ENCODE data around the gene ADORA1.

Gene ADORA1

GRCh38 chr1:203189951-203190352, 62.4 kb downstream of the ADORA1 start:
- Histone ChIP-seq H3K27me3 (replicated peaks in 2 of 5; ENCODE audit: control insufficient read depth in 4 of 5, insufficient read depth in 5 of 5, low read length in 4 of 5) (peaks cover 0 to 2% (median 0%) of the 10 kb centered on the region in 5 experiments), H3K4me1 (ENCODE audit: control extremely low read depth in 1 of 4, control insufficient read depth in 4 of 4, insufficient read depth in 4 of 4, low read length in 3 of 4) (peaks cover 0 to 14% (median 9%) of the 10 kb centered on the region in 4 experiments), H3K36me3 (ENCODE audit: control insufficient read depth in 4 of 4, insufficient read depth in 4 of 4, low read length in 3 of 4) (no peaks in the 10 kb centered on the region), H3K9me3 (ENCODE audit: control extremely low read depth in 1 of 5, control insufficient read depth in 4 of 5, insufficient read depth in 2 of 5, low read depth in 1 of 5, low read length in 4 of 5) (no peaks in the 10 kb centered on the region), H3K27ac (ENCODE audit: insufficient read depth in 1 of 2, low read depth in 1 of 2, low read length in 2 of 2, poor library complexity in 1 of 2, severe bottlenecking in 2 of 2) (no peak overlapping the region), H3K4me3 (ENCODE audit: control insufficient read depth in 1 of 7, extremely low read depth in 1 of 7, insufficient read depth in 4 of 7, low read depth in 2 of 7, low read length in 6 of 7) (no peak overlapping the region)
- WGBS (ENCODE audit: insufficient coverage): 78% methylated on average over 7 of the region's 7 CpGs
- ChIA-PET CTCF (no interaction called here), POLR2A (no interaction called here)
- DNase-seq: no peak

- no peak for DNase-seq
- H3K27ac ChIP-seq (ENCODE audit: insufficient read depth in 1 of 2, low read depth in 1 of 2, low read length in 2 of 2, poor library complexity in 1 of 2, severe bottlenecking in 2 of 2): no peak overlapping the region
- H3K36me3 ChIP-seq (ENCODE audit: control insufficient read depth in 4 of 4, insufficient read depth in 4 of 4, low read length in 3 of 4): no peaks in the 10 kb centered on the region
- ChIA-PET POLR2A (no interaction called here), CTCF (no interaction called here)
- no peak overlapping the region for H3K4me3 ChIP-seq (ENCODE audit: control insufficient read depth in 1 of 7, extremely low read depth in 1 of 7, insufficient read depth in 4 of 7, low read depth in 2 of 7, low read length in 6 of 7)
- WGBS (ENCODE audit: insufficient coverage): 100% methylated on average over 1 of the region's 2 CpGs
- H3K27me3 ChIP-seq (replicated peaks in 2 of 5; ENCODE audit: control insufficient read depth in 4 of 5, insufficient read depth in 5 of 5, low read length in 4 of 5): peaks cover 0 to 2% (median 0%) of the 10 kb centered on the region in 5 experiments
- peaks cover 0 to 14% (median 8%) of the 10 kb centered on the region in 4 experiments for H3K4me1 ChIP-seq (ENCODE audit: control extremely low read depth in 1 of 4, control insufficient read depth in 4 of 4, insufficient read depth in 4 of 4, low read length in 3 of 4)
- no peaks in the 10 kb centered on the region for H3K9me3 ChIP-seq (ENCODE audit: control extremely low read depth in 1 of 5, control insufficient read depth in 4 of 5, insufficient read depth in 2 of 5, low read depth in 1 of 5, low read length in 4 of 5)
Observed at GRCh38 chr1:203190949-203191348, 63.4 kb downstream of the ADORA1 start.

- no peak for DNase-seq
- no peaks in the 10 kb centered on the region for H3K36me3 ChIP-seq (ENCODE audit: control insufficient read depth in 4 of 4, insufficient read depth in 4 of 4, low read length in 3 of 4)
- H3K27me3 ChIP-seq (replicated peaks in 2 of 5; ENCODE audit: control insufficient read depth in 4 of 5, insufficient read depth in 5 of 5, low read length in 4 of 5): peaks cover 0 to 2% (median 0%) of the 10 kb centered on the region in 5 experiments
- H3K4me1 ChIP-seq (ENCODE audit: control extremely low read depth in 1 of 4, control insufficient read depth in 4 of 4, insufficient read depth in 4 of 4, low read length in 3 of 4): peaks cover 0 to 6% (median 0%) of the 10 kb centered on the region in 4 experiments
- H3K4me3 ChIP-seq (ENCODE audit: control insufficient read depth in 1 of 7, extremely low read depth in 1 of 7, insufficient read depth in 4 of 7, low read depth in 2 of 7, low read length in 6 of 7): no peak overlapping the region
- POLR2A ChIA-PET: no interaction called here
- CTCF ChIA-PET: interaction anchor here (1.0 to 1.5 kb wide), 3 partner anchors 19 to 156 kb away, joined by 4 read pairs; no protein-coding TSS in a partner anchor
- H3K27ac ChIP-seq (ENCODE audit: insufficient read depth in 1 of 2, low read depth in 1 of 2, low read length in 2 of 2, poor library complexity in 1 of 2, severe bottlenecking in 2 of 2): no peak overlapping the region
- no peaks in the 10 kb centered on the region for H3K9me3 ChIP-seq (ENCODE audit: control extremely low read depth in 1 of 5, control insufficient read depth in 4 of 5, insufficient read depth in 2 of 5, low read depth in 1 of 5, low read length in 4 of 5)
- WGBS (ENCODE audit: insufficient coverage): 100% methylated on average over 3 of the region's 3 CpGs
Observed at GRCh38 chr1:203196371-203196770, 68.8 kb downstream of the ADORA1 start.

- WGBS (ENCODE audit: insufficient coverage): 53% methylated on average over 3 of the region's 3 CpGs
- peaks cover 0 to 8% (median 0%) of the 10 kb centered on the region in 4 experiments for H3K4me1 ChIP-seq (ENCODE audit: control extremely low read depth in 1 of 4, control insufficient read depth in 4 of 4, insufficient read depth in 4 of 4, low read length in 3 of 4)
- ChIA-PET CTCF (interaction anchor here (1.0 kb wide), 1 partner anchor 9 kb away, joined by 5 read pairs; no protein-coding TSS in a partner anchor), POLR2A (interaction anchor here (0.9 kb wide), 1 partner anchor 60 kb away, joined by 3 read pairs; no protein-coding TSS in a partner anchor)
- peaks cover 0 to 4% (median 0%) of the 10 kb centered on the region in 5 experiments for H3K27me3 ChIP-seq (replicated peaks in 2 of 5; ENCODE audit: control insufficient read depth in 4 of 5, insufficient read depth in 5 of 5, low read length in 4 of 5)
- no peak overlapping the region for H3K4me3 ChIP-seq (ENCODE audit: control insufficient read depth in 1 of 7, extremely low read depth in 1 of 7, insufficient read depth in 4 of 7, low read depth in 2 of 7, low read length in 6 of 7)
- no peaks in the 10 kb centered on the region for H3K9me3 ChIP-seq (ENCODE audit: control extremely low read depth in 1 of 5, control insufficient read depth in 4 of 5, insufficient read depth in 2 of 5, low read depth in 1 of 5, low read length in 4 of 5)
- H3K27ac ChIP-seq (ENCODE audit: insufficient read depth in 1 of 2, low read depth in 1 of 2, low read length in 2 of 2, poor library complexity in 1 of 2, severe bottlenecking in 2 of 2): no peak overlapping the region
- DNase-seq: peak in 2 of 3 donors; percentile 68 to 71
- no peaks in the 10 kb centered on the region for H3K36me3 ChIP-seq (ENCODE audit: control insufficient read depth in 4 of 4, insufficient read depth in 4 of 4, low read length in 3 of 4)
Observed at GRCh38 chr1:203197625-203198024, 70.1 kb downstream of the ADORA1 start.

GRCh38 chr1:203199002-203199401, 71.5 kb downstream of the ADORA1 start:
- H3K27me3 ChIP-seq (replicated peaks in 2 of 5; ENCODE audit: control insufficient read depth in 4 of 5, insufficient read depth in 5 of 5, low read length in 4 of 5): peaks cover 0 to 4% (median 2%) of the 10 kb centered on the region in 5 experiments
- ChIA-PET POLR2A (no interaction called here), CTCF (interaction anchor here (0.9 to 6.3 kb wide), 4 partner anchors 17 to 122 kb away, joined by 3 to 42 read pairs (median 5); no protein-coding TSS in a partner anchor)
- WGBS (ENCODE audit: insufficient coverage): 97% methylated on average over 3 of the region's 3 CpGs
- peaks cover 0 to 13% (median 0%) of the 10 kb centered on the region in 4 experiments for H3K4me1 ChIP-seq (ENCODE audit: control extremely low read depth in 1 of 4, control insufficient read depth in 4 of 4, insufficient read depth in 4 of 4, low read length in 3 of 4)
- H3K36me3 ChIP-seq (ENCODE audit: control insufficient read depth in 4 of 4, insufficient read depth in 4 of 4, low read length in 3 of 4): no peaks in the 10 kb centered on the region
- H3K9me3 ChIP-seq (ENCODE audit: control extremely low read depth in 1 of 5, control insufficient read depth in 4 of 5, insufficient read depth in 2 of 5, low read depth in 1 of 5, low read length in 4 of 5): no peaks in the 10 kb centered on the region
- H3K27ac ChIP-seq (ENCODE audit: insufficient read depth in 1 of 2, low read depth in 1 of 2, low read length in 2 of 2, poor library complexity in 1 of 2, severe bottlenecking in 2 of 2): no peak overlapping the region
- no peak for DNase-seq
- no peak overlapping the region for H3K4me3 ChIP-seq (ENCODE audit: control insufficient read depth in 1 of 7, extremely low read depth in 1 of 7, insufficient read depth in 4 of 7, low read depth in 2 of 7, low read length in 6 of 7)

GRCh38 chr1:203199481-203199815, 71.9 kb downstream of the ADORA1 start:
- WGBS (ENCODE audit: insufficient coverage): 93% methylated on average over 6 of the region's 6 CpGs
- H3K27me3 ChIP-seq (replicated peaks in 2 of 5; ENCODE audit: control insufficient read depth in 4 of 5, insufficient read depth in 5 of 5, low read length in 4 of 5): peaks cover 0 to 4% (median 2%) of the 10 kb centered on the region in 5 experiments
- ChIA-PET POLR2A (no interaction called here), CTCF (interaction anchor here (0.9 to 6.3 kb wide), 7 partner anchors 12 to 122 kb away, joined by 3 to 42 read pairs (median 5); no protein-coding TSS in a partner anchor)
- DNase-seq: no peak
- H3K36me3 ChIP-seq (ENCODE audit: control insufficient read depth in 4 of 4, insufficient read depth in 4 of 4, low read length in 3 of 4): no peaks in the 10 kb centered on the region
- peaks cover 0 to 13% (median 0%) of the 10 kb centered on the region in 4 experiments for H3K4me1 ChIP-seq (ENCODE audit: control extremely low read depth in 1 of 4, control insufficient read depth in 4 of 4, insufficient read depth in 4 of 4, low read length in 3 of 4)
- H3K4me3 ChIP-seq (ENCODE audit: control insufficient read depth in 1 of 7, extremely low read depth in 1 of 7, insufficient read depth in 4 of 7, low read depth in 2 of 7, low read length in 6 of 7): no peak overlapping the region
- no peaks in the 10 kb centered on the region for H3K9me3 ChIP-seq (ENCODE audit: control extremely low read depth in 1 of 5, control insufficient read depth in 4 of 5, insufficient read depth in 2 of 5, low read depth in 1 of 5, low read length in 4 of 5)
- no peak overlapping the region for H3K27ac ChIP-seq (ENCODE audit: insufficient read depth in 1 of 2, low read depth in 1 of 2, low read length in 2 of 2, poor library complexity in 1 of 2, severe bottlenecking in 2 of 2)

- Histone ChIP-seq H3K4me1 (ENCODE audit: control extremely low read depth in 1 of 4, control insufficient read depth in 4 of 4, insufficient read depth in 4 of 4, low read length in 3 of 4) (peaks cover 0 to 13% (median 0%) of the 10 kb centered on the region in 4 experiments), H3K4me3 (ENCODE audit: control insufficient read depth in 1 of 7, extremely low read depth in 1 of 7, insufficient read depth in 4 of 7, low read depth in 2 of 7, low read length in 6 of 7) (no peak overlapping the region), H3K27ac (ENCODE audit: insufficient read depth in 1 of 2, low read depth in 1 of 2, low read length in 2 of 2, poor library complexity in 1 of 2, severe bottlenecking in 2 of 2) (no peak overlapping the region), H3K9me3 (ENCODE audit: control extremely low read depth in 1 of 5, control insufficient read depth in 4 of 5, insufficient read depth in 2 of 5, low read depth in 1 of 5, low read length in 4 of 5) (no peaks in the 10 kb centered on the region), H3K27me3 (replicated peaks in 2 of 5; ENCODE audit: control insufficient read depth in 4 of 5, insufficient read depth in 5 of 5, low read length in 4 of 5) (peaks cover 0 to 4% (median 2%) of the 10 kb centered on the region in 5 experiments), H3K36me3 (ENCODE audit: control insufficient read depth in 4 of 4, insufficient read depth in 4 of 4, low read length in 3 of 4) (no peaks in the 10 kb centered on the region)
- DNase-seq: no peak
- ChIA-PET POLR2A (no interaction called here), CTCF (interaction anchor here (0.9 to 6.3 kb wide), 7 partner anchors 11 to 123 kb away, joined by 3 to 42 read pairs (median 5); no protein-coding TSS in a partner anchor)
- 85% methylated on average over 8 of the region's 8 CpGs for WGBS (ENCODE audit: insufficient coverage)
Observed at GRCh38 chr1:203199816-203200571, 72.5 kb downstream of the ADORA1 start.

Data from common myeloid progenitor, CD34-positive (primary cell).